ENCODE measurements around the gene USP48.
"Not testable (repeated sequence)": the region's sequence is repeated elsewhere in the genome, so short reads cannot be mapped to it uniquely, and the experiment has no call there.

The USP48 gene

GRCh38 chr1:21633141-21633755 is 149.7 kb downstream of the USP48 start:
- DNase-seq = no peak

DNA sequence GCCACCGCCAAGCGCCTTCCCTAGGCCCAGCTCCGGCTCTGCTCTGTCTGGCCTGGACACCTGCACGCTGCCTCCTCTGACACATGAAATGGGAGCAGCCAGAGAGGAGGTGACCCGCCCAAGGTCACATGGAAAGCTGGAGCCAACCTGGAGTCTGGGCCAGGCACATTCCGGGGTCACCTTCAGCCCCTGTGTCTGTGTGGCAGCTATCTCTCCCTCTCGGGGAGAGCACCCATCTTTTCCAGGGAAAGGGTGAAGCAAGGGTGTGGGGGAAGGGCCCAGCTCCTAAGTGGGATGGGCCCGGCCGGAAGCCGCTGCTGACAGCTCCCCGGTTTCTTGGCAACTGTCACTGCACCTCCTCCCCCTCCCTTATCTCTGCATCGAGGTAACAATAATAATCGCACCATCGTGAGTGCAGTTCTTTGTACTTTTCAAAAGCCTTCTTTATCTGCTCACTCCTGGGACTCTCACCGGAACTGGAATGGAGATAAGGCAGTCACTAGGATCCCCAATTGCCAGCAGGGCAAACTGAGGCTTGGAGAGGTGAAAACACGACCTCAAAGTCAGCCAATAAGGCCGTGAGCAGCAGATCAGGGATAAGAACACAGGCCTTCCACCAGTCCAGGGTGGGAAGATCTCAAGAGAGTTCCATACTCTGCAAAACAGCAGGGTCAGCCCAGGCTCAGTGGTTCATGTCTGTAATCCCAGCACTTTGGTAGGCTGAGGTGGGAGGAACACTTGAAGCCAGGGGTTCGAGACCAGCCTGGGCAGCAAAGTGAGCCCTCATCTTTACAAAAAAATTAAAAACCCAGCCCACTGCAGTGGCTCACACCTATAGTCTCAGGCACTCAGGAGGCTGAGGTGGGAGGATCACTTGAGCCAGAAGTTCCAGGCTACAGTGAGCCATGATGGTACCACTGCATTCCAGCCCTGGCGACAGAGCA is 150.7 kb downstream of the USP48 start:
- no peak for DNase-seq

GRCh38 chr1:21631590-21631943 is 151.4 kb downstream of the USP48 start:
- DNase-seq = not testable (repeated sequence)

DNA sequence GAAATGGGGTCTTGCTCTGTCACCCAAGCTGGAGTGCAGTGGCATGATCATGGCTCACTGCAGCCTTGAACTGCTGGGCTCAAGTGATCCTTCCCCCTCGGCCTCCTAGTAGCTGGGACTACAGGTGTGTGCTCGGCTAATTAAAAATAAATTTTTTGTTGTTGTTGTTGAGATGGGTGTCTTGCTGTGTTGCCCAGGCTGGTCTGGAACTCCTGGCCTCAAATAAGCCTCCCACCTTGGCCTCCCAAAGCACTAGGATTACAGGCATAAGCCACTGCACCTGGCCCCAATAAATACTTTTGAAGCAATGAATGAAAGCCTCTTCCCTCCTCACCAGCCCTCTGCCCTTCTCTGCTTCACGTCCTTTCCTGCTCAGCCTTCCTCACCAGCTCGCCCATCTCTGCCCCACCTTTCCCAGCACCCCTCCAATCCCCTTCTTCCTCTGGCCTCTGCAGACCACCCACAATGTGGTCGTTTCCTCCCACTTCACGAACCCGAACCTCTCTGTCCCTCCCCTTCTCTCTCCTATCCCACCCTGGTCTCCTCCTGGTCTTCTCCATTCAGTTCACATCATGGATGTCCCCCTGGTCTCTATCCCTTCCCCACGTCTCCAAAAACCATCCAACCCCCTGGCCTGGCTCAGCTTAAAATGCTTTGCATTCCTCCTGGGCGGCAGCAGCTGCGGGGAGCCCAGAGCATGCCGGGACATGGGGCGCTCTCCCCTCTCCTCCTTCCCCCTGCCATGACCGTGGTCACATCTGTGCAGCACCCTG is 152.2 kb downstream of the USP48 start:
- no peak for DNase-seq

DNA sequence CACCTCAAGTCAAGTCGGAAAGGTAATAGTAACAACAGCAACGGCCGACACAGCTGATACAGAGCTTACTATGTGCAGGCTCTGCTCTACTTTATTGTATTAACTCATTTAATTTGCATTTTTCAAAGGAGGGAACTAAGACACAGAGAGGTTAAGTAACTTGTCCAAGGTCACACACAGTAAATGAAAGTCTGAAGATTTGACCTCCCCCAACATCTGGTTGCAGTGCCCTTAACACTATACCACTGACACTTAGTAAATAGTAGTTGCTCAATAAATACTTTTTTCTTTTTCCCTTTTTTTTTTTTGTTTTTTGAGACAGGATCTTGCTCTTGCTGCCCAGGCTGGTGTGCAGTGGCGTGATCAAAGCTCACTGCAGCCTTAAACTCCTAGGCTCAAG is 153.0 kb downstream of the USP48 start:
- DNase-seq = no peak

DNA sequence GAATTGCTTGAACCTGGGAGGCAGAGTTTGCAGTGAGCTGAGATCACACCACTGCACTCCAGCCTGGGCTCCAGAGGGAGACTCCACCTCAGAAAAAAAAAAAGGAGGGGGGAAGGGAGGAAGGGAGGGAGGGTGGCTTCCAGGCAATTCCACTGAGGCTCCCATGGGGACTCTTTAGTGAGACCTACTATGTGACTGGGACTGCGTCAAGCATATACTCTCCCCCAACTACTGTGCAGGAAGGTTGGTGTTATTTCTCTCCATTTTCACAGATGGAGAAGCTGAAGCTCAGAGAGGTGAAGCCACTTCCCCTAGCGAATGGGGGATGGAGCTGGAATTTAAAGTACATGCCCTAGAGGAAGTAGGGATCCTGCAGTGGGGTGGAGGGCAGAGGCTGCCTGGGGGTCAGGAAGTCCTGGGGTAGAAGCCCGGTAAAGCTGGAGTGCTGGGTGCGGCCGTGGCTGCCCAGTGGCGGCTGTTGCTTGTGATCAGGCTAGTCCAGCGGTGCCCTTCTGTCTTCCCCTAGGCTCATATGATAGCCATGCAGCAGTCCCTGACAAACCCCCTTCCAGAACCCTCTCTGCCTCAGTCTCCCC is 154.1 kb downstream of the USP48 start:
- DNase-seq = no peak

Data from fibroblast of skin of back (primary cell).